GM21390 (cell line): ENCODE measurements around the gene EML1.

Experiments
- ATAC-seq: cut with Tn5 transposase; IDR thresholded peaks from one replicate; pipeline ENCODE4 v1.9.1; 2021; ENCODE audit not compliant: unreplicated experiment

Gene EML1

GRCh38 chr14:99982537-99983250 is 189.5 kb downstream of the EML1 start:
- ATAC-seq: peak; percentile 80

- no peak for ATAC-seq
Measured at GRCh38 chr14:99983251-99984015, 190.2 kb downstream of the EML1 start.

- no peak for ATAC-seq
Measured at GRCh38 chr14:99984036-99984435, 190.8 kb downstream of the EML1 start.

- ATAC-seq: no peak
Measured at GRCh38 chr14:99986396-99986795, 193.2 kb downstream of the EML1 start.

GRCh38 chr14:99989032-99989431 is 195.8 kb downstream of the EML1 start:
- ATAC-seq: no peak

DNA sequence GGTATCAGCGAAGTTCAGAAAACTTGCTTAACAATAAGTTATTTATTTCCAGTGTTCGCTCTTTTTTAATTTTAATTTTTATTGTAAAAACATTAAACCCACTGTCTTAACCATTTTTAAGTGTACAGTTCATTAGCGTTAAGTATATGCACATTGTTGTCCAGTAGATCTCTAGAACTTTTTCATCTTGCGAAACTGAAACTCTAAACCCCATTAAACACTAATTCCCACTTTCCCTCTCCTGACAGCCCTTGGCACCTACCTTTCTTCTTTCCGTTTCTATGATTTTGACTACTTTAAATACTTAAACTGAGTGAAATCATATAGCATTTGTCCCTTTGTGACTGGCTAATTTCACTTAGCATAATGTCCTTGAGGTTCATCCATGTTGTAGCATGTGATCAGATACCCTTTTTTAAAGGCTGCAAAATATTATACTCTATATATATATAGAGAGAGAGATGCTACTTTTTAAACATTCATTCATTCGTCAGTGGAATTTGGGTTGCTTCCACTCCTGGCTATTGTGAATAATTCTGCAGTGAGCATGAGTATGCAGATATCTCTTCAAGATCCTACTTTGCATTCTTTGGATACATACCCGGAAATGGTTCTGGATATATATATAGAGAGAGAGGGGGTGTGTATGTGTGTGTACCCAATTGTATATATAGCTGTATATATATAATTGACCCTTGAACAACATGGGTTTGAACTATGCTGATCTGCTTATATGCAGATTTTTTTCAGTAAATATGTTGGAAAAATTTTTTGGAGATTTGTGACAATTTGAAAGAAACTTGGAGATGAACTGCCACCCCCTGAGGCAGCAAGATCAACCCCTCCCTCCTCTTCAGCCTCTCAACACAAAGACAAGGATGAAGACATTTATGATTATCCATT is 197.3 kb downstream of the EML1 start:
- ATAC-seq: no peak

- ATAC-seq: no peak
Measured at GRCh38 chr14:99991331-99991730, 198.1 kb downstream of the EML1 start.
